Mesodermal cell (in vitro differentiated cells): ENCODE results near the gene CRKL.

Source experiments
- H3K27ac ChIP-seq: 2 replicates; pipeline ENCODE4 v1.7.0; 2013; ENCODE audit warnings: mild to moderate bottlenecking, low read depth, low read length, moderate library complexity; ENCODE audit not compliant: severe bottlenecking
- H3K36me3 ChIP-seq: 2 replicates; pipeline ENCODE4 v1.7.1; 2013; ENCODE audit warnings: mild to moderate bottlenecking, low read length, moderate library complexity; ENCODE audit not compliant: control insufficient read depth, insufficient read depth
- H3K4me1 ChIP-seq: one replicate; pipeline ENCODE4 v1.7.1; 2013; ENCODE audit warnings: mild to moderate bottlenecking, low read length; ENCODE audit not compliant: insufficient read depth, control insufficient read depth, poor library complexity, severe bottlenecking
- H3K4me3 ChIP-seq: 2 replicates; pipeline ENCODE4 v1.7.0; 2013; ENCODE audit warnings: low read length, control low read depth, mild to moderate bottlenecking; ENCODE audit not compliant: insufficient read depth, poor library complexity, severe bottlenecking; ENCODE audit errors: extremely low read depth
- H3K9me3 ChIP-seq: 2 replicates; pipeline ENCODE4 v1.7.1; 2013; ENCODE audit warnings: mild to moderate bottlenecking, low read length, moderate library complexity; ENCODE audit not compliant: control insufficient read depth
- WGBS, 2 experiments: methylation state at CpG; one replicate each; pipeline ENCODE4 v1.1.5; 2013; ENCODE audit warnings: missing lambda C conversion rate in 2 of 2; ENCODE audit not compliant: insufficient coverage in 2 of 2; 5-methylcytosine and 5-hydroxymethylcytosine counted together

The CRKL gene

DNA sequence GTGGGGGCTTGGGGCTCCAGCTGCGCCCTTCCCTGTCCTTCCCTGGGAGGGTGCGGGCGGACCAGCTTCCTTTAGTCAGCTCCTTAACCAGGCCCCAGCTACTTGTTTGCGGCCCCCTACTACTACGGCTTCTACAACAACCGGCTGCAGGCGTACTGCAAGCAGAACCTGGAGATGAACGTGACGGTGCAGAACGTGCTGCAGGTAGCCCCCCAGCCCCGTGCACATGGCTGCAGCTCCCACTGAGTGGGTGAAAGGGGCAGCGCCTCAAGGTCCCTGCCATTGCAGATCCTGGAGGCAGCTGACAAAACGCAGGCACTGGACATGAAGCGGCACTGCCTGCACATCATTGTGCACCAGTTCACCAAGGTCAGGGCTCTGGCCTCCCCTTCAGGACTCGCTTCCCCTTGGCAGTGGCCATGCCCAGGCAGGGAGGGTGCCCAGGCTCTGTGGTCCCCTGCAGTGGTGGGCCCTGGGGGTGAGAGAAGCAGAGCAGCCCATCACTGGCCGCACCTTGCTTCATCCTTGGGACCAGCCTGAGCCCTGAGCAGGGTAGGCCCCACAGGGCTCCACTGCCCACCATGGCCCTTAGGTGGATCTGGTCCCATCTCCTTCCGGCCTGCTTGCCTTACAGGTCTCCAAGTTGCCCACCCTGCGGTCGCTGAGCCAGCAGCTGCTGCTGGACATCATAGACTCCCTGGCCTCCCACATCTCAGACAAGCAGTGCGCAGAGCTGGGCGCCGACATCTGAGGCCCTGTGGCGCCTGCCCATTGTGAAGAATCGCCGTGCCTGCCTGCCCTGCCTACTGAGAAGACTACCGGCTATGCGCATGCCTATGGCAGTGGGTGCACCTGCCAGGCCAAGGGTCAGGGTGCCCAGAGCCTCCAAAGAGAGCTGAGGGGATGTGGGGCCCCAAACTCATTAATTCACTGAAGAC lies 79.7 kb downstream of the CRKL start:
- WGBS, 2 experiments: 96 to 97% methylated on average over 25 to 27 of the region's 27 CpGs
- no peak overlapping the region for H3K4me3 ChIP-seq
- peaks cover 8% of the 10 kb centered on the region for H3K4me1 ChIP-seq
- H3K27ac ChIP-seq: no peak overlapping the region
- H3K36me3 ChIP-seq: peaks cover 53% of the 10 kb centered on the region
- no peaks in the 10 kb centered on the region for H3K9me3 ChIP-seq

DNA sequence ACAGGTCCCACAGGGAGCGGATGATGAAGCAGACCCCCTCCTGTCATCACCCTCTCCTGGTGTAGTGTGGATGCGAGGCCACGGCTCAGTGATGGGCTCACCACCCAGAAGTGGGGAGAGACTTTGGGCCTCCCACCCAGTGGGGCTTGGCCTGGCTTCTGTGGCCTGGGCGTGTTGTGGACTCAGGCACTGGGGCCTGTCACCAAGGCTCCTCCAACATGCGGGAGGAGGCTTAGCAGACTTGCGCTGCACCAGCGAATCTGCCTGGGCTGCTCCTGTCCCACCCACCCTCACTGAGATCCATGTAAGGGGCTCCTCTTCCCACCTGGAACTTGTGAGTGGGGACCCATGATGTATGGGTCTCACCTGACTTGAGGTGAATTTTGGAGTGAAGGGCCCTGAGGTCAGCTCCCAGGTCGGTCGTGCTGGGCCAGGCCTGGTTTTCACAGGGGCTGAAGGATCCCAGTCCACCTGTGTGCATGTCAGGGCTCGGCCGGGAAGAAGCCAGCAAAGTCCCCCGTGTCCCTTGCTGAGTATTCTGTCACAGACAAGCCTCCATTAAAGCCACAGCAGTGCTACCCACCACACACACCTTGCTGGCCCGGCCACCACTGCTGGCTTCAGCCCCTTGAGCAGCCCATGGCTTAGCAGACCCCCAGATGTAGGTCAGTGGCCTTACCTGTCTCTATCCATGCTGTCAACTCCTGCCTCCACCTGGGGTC lies 80.5 kb downstream of the CRKL start:
- no peak overlapping the region for H3K4me3 ChIP-seq
- H3K4me1 ChIP-seq: peaks cover 8% of the 10 kb centered on the region
- WGBS, 2 experiments: 93 to 94% methylated on average over 10 to 13 of the region's 13 CpGs
- no peaks in the 10 kb centered on the region for H3K9me3 ChIP-seq
- H3K27ac ChIP-seq: no peak overlapping the region
- peaks cover 45% of the 10 kb centered on the region for H3K36me3 ChIP-seq

DNA sequence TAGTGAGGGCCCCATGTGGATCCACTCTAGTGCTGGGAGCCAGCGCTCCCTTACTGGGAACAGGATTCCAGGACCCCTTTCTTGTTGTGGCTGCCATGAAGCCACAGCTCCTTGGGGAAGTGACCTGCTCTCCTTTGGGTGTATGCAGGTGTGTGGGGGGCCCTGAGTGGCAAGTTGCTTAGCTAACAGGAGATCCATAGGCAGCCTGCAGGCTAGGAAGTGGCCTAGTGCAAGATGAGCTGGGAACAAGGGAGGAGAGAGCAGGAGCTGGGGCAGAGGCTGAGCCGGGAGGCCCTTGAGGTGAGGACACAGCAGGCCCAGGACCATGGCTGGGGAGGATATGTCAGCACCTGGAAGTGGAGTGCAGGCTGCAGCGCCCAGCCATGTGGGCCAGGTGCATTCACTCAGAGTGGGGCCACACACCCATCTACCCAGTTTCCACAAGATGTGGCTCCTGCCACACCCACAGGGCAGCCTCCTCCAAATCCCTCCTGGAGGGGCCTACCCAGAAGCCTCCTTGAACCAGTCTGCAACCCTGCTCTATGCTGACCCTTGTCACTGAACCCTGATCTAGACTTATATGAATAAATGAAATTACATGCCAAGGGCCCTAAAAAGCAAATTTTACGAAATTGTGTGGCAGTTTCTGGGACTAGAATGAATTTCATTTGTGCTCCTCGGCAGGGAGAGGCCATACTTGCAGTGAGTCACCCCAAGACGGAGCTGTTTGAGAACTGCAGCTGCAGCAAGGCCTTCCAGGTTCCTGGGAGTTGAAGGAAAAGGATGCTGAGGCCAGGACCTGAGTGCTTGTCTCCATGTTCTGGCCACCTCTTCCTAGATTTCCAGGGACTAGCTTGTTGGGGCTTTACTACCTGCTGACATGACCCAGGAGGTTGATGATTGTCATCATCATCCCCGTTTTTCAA lies 81.5 kb downstream of the CRKL start:
- H3K9me3 ChIP-seq: no peaks in the 10 kb centered on the region
- 76 to 79% methylated on average over 6 to 7 of the region's 7 CpGs for WGBS, 2 experiments
- H3K4me1 ChIP-seq: peaks cover 13% of the 10 kb centered on the region
- H3K27ac ChIP-seq: no peak overlapping the region
- peaks cover 41% of the 10 kb centered on the region for H3K36me3 ChIP-seq
- no peak overlapping the region for H3K4me3 ChIP-seq

DNA sequence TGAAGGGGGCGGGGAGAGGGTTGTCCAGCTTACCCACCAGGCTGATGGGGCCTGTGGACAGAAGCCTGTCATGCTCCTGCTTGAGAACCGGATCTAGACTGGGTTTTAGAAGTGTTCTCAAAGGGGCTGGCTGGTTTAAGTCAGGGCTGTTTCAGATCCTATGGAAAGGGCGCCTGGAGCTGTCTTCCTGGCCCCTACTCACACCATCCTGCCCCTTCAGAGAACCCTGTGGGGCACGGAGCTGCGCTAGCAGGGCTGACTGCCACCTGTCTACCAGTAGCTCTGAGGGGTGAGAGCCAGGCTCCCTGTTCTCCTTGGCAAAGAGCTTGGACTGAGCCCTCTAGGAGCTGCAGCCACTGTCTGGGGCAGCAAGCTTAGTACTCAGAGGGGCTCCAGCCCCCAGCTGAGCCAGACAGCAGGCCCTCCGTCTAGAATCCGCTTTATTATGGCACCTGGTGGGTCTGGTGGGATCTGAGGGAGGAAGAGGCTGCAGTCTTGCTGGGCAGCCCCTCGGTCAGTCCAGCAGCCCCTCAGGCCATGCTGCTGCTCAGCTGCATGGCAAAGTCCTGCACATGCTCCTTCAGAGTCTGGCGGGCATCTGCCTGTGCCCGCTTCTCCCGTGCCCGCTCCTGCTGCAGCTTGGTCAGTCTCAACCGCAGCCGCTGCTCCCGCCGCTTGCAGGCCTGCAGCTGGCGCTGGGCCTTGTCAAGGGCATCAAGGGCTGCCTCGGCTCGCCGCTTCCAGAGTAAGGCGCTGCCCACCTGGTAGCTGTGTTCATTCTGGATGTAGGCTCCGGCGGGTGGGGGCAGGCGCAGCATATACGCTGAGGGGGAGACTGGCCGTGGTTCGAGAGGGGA lies 82.4 kb downstream of the CRKL start:
- Histone ChIP-seq H3K4me1 (peaks cover 13% of the 10 kb centered on the region), H3K36me3 (peaks cover 37% of the 10 kb centered on the region), H3K9me3 (no peaks in the 10 kb centered on the region), H3K27ac (no peak overlapping the region), H3K4me3 (no peak overlapping the region)
- WGBS, 2 experiments: 98% methylated on average over 23 to 24 of the region's 27 CpGs

DNA sequence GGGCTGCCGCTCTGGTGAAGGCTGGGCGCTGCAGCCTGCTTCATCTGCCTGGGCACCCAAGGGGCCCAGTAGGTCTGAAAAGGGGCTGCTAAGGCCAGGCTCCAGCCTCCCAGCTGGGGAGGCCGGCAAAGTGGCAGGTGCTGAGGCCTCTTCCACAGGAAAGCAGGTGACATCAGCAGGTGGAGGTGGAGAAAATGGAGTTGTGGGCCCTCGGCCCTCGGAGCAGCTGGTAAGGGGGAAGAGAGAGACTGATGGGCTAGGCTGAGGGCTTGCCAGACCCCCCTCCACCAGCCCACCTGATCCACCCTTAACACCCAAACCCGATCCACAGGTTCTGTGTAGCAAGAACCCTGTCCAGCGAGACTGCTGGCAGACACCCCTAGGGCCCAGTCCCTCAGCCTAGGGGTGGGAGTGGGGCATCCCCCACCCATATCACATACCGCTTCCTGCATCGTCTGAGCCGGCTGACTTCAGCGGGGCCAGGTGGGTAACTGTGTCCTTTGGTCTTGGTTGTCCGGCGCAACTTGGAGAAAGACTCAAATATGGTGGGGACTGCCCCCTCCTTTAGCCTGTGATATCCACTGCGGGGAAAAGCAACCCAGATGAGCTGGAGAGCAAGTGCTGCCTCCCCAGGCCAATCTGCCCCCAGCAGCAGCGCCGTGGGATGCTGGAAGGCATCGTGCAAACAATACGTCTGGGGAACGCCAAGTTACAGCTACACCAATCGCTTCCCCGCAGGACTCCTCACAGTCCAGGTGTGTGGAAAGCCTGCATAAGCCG lies 83.2 kb downstream of the CRKL start:
- Histone ChIP-seq H3K36me3 (peaks cover 37% of the 10 kb centered on the region), H3K27ac (no peak overlapping the region), H3K4me3 (peak overlapping the region; percentile 97), H3K9me3 (no peaks in the 10 kb centered on the region), H3K4me1 (peaks cover 13% of the 10 kb centered on the region)
- 82 to 88% methylated on average over 15 to 17 of the region's 22 CpGs for WGBS, 2 experiments

- H3K36me3 ChIP-seq: peaks cover 34% of the 10 kb centered on the region
- H3K27ac ChIP-seq: peak overlapping the region; percentile 95
- H3K9me3 ChIP-seq: no peaks in the 10 kb centered on the region
- H3K4me3 ChIP-seq: peak overlapping the region; percentile 97
- H3K4me1 ChIP-seq: peaks cover 13% of the 10 kb centered on the region
- WGBS, 2 experiments: 12 to 17% methylated on average over 20 to 26 of the region's 26 CpGs
These were observed 83.9 kb downstream of the CRKL start for GRCh38 chr22:21000987-21001600.

GRCh38 chr22:21001601-21002325 lies 84.6 kb downstream of the CRKL start, which contains the start of gene THAP7:
Gene THAP7 (minus strand): TSS chr22:21002118. CDS start chr22:21001911, 207 bp downstream.
- Histone ChIP-seq H3K9me3 (no peaks in the 10 kb centered on the region), H3K27ac (peak within 1 kb of the TSS; percentile 95), H3K4me1 (peaks cover 13% of the 10 kb centered on the region), H3K36me3 (peaks cover 29% of the 10 kb centered on the region), H3K4me3 (peak within 1 kb of the TSS; percentile 97)
- WGBS, 2 experiments: 0% methylated on average over 77 to 82 of the region's 83 CpGs
